Head of caudate nucleus (tissue), 42 donors: ENCODE measurements around the gene EXOC1L.

Source experiments
- DNase-seq, 42 donors: peaks; one replicate each; pipeline versions ENCODE4 v3.0.0 to v3.0.0-alpha.2; 2020 to 2021; ENCODE audit warnings: mixed read lengths in 7 of 42
- intact Hi-C: fragments of 100-400 bp; cut with DNase I; formaldehyde crosslinking; loops from one replicate; pipeline ENCODE4 v1.15.0; 2022

The EXOC1L gene, protein sequence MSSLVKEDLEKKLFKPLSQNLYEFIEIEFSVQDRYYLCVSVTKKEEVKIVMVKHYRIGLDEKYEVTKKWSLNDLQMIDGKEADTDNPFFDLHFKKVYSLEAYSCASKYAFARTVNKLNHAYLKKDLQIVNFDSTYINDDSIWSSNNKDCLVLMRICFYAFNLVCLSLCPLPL

DNA sequence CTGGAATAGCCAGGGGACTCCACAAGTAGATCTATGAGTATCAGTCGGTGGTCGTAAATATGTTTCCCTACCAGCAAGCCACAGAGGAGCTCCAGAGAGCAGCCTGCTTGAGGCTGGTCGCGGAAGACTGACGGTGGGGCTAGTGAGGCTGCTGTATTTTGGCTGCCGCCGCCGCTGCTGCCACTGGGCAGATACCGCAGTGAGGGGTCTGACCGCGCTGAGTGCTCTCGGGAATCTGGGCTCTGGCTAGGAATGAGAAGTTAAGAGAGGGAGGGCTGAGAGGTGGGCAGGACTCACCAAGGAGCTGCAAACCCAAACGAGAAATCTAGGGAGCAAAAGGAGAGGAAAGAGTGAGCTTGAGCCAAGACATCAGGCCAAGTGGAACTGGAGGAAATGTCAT is at the start of gene EXOC1L:
Gene EXOC1L (plus strand): TSS at position 157 of the 400 bp plus-strand sequence. CDS start 237 bp downstream, at position 394.
- intact Hi-C loops: no loop called here
- peak in 26 of 42 donors; percentile 2 to 47 (median 14) for DNase-seq

DNA sequence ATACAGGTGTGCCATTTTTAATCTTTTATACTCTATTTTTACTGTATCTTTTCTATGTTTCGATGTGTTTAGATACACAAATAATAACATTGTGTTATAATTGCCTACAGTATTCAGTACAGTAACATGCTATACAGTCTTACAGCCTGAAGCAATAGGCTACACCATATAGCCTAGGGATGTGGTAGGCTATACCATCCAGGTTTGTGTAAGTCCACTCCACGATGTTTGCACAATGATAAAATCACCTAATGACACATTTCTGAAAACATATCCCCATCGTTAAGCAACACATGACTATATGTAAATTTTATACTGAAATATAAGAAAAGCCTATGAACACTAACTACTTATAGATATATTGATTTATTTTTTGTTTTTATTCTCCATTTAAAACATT is 48.9 kb upstream of the EXOC1L start:
- no peak for DNase-seq
- intact Hi-C loops: no loop called here

DNA sequence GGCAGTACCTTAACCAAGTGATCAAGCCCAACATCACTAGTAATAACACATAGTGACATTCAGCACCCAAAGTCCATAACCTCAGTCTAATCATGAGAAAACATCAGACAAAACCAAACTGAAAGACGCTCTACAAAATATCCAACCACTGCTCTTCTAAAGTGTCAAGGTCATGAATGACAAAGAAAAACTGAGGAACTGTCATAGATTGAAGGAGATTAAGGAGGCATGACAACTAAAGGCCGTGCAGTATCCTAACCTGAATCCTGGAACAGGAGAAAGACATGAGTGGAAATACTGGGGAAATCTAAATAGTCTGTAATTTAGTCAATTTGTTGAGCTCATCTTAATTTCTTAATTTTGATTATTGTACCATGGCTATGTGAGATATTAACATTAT is 38.2 kb upstream of the EXOC1L start:
- intact Hi-C loops: no loop called here
- DNase-seq: no peak

DNA sequence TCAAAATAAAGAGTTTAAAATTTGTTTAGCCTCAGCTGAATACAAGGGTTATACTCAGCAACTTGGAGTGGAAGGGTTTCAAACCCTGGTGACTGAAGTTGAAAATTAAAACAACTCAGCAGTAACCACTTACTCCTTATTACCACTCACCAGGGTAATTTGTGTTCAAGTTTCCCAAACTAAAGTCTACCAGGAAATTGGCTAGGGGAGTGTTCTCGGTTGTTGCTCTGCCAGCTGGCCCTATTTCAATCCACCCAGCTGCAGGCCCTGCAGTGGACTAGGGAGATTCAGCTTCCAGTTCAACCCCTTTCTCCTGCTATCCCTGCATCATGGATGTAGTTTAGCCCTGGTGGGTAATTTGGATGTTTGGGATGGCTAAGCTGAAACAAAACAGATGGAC is 37.8 kb upstream of the EXOC1L start:
- intact Hi-C loops: no loop called here
- DNase-seq: no peak

DNA sequence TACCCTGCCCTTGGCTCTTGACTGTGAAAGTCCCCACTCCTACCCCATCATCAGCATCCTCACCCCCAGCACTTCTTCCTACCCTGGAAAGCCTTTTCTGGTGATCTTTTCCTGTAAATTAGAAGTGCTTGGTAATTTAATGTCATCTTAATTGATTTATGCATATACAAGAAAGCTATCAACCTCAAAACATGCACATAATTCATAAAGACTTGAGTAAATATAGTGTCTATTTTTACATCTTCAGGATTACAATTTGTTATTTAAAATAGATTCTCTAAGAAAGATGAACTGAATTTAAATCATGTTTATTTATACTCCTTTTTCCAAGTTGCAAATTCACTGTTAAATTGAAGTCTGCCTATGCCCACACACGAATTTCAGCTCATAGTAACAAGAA is 36.0 kb upstream of the EXOC1L start:
- intact Hi-C loops: no loop called here
- no peak for DNase-seq

DNA sequence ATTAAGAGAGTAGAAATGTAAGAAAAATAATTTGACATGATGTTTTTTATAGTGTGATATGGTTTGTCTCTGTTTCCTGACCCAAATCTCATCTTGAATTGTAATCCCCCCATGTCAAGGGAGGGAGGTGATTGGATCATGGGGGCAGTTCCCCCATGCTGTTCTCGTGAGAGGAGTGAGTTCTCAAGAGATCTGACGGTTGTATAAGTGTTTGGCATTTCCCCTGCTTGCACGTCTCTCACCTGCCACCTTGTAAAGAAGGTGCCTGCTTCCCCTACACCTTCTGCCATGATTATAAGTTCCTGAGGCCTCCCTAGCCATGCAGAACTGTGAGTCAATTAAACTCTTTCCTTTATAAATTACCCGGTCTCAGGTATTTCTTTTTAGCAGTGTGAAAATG is 34.8 kb upstream of the EXOC1L start:
- DNase-seq: no peak
- intact Hi-C loops: no loop called here

DNA sequence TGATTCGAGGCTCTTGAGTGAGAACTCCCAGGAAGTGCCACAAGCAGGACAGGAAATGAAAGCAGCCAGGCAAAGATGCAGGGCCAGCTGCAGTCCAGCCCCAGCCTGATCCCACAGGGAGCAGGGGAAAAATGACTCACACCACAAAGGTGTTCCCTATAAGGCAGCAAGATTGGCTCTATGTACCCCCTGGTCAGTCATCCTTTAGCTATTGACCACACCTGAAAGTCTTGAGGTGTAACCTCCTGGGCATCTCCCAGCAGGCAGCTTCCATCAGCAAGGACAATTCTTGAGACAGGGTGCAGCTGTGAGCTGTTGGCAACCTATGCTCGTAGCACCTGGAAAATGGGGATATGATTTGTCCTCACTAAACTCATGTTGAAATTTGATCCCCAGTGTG is 27.9 kb upstream of the EXOC1L start:
- intact Hi-C loops: no loop called here
- DNase-seq: no peak

DNA sequence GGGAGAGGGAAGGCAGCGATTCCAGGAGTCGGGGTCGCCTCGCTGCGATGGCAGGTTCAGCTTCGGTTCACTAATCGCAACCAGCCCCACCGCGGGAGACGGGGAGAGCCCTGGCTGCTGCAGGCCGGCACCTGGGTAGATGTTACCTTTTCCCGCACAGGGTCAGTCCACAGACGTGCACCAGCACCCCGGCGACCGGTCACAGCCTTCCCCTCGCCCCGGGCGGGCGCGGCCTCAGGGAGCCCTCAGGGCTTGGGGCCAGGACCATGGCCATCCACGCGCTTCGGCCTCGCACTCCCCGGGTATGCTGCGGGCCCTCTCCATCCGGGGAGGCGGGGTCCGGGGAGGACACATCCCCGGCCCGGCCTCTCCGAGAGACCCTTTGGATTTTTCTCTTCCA is 26.1 kb upstream of the EXOC1L start:
- intact Hi-C loops: no loop called here
- no peak for DNase-seq

DNA sequence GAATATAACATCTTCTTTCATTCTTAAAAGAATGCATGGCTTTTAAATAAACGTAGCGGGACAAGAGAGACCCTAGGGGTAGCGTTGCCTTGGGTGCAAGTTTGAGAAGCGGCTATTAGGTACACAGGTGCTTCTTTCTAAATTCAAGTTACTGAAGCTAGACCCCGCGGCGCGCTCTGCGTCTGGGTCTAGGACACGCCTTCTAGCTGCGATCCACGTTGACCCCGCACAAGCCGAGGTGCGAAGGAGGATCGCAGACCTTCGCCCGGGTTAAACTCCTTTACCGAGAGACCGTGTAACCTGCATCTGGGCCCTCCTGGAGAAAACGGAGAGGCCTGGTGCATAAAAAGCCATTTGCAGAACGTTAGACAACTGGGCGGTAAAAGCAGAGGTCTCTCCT is 25.5 kb upstream of the EXOC1L start:
- no peak for DNase-seq
- intact Hi-C loops: no loop called here

DNA sequence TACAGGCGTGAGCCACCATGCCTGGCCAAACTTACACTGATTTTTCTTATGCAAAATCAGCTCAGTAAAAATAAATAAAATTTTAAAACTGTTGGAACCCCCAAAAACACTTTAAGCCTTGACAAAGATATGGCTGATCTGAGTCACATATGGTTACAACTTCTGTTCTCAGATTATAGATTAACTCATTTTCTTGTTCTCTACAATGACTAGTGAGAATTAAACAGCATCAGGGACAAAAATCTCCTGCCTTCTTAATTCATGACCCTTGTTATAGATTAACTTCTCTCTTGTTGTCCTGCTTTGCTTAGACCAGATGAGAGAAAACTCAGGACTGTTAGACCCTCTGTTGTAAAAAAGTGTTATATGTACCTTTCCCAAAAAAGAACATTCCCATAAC is 24.2 kb upstream of the EXOC1L start:
- intact Hi-C loops: no loop called here

DNA sequence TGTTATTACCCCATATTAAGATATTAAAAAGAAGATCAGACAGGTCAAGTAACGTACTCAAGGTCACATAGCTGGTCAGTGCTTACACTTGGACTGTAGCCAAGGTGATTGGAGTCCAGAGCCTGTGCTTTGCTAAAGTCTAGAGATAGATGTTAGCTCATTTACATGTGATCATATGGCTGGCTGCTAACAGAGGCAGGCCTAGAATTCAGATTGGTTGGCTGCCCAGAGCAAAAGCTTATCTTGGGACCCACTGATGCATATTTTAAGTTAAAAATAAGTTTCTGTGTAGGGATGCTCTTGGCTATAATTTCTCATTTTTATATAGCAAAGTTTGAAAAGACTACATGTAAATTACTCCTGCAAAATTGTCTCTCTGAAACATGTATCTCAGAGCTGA is 18.1 kb upstream of the EXOC1L start:
- intact Hi-C loops: no loop called here
- no peak for DNase-seq

More for the DNA sequence above, 24.2 kb upstream of the EXOC1L start:
- DNase-seq: no peak

DNA sequence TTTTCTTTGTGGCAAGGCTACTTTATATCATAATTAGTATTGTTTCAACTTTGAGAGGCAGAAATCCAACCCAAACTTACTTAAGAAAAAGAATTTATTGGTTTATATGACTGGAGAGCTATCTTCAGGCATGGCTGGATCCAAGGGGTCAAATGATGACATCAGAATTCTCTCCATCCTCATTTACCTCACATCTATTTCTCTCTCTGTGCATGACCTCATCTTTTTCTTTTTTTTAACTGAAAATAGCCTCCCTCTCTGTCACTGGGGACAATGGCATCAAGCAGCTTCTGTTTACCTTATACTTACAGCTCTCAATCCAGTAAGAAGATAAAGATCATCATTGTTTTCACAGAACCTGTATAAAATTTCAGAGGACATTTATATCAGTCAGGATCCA is 12.0 kb upstream of the EXOC1L start:
- intact Hi-C loops: no loop called here
- no peak for DNase-seq

DNA sequence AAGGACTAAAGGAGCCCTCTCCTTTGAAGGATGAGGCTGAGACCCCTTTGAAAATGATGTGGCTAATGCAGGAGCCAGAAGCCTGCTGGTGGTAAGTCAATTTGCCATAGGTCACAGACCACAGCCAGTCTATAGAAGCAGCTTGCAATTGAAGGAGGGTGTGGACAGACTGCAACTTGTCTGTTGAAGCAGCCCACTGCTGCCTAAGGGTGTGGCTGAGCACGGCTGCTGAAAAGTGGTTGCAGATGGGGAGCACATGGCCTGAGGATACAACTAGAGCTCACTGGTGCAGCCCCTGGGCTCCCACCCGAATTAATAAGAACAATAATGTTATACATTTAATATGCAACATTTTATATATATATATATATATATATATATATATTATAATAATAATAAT is 11.4 kb upstream of the EXOC1L start:
- intact Hi-C loops: no loop called here
- DNase-seq: no peak

DNA sequence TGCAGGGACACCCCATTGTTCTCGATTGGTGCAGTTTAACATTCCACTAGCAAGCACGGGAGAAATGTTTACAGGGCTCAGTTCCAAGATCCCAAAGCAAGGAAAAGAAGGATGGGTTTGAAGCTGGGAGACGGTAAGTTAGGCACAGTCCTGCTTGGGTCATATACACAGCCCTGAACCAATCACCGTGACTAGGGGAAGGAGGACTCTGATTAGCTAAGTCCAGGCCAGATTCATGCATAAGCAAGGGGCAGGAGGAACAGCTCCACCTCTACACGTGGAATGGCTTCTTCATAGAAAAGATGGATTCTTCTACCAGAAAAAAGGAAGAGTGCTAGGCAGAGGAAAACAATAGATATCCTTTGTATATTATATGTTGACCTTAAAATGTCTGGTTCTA is 11.0 kb upstream of the EXOC1L start:
- DNase-seq: no peak
- intact Hi-C loops: no loop called here

DNA sequence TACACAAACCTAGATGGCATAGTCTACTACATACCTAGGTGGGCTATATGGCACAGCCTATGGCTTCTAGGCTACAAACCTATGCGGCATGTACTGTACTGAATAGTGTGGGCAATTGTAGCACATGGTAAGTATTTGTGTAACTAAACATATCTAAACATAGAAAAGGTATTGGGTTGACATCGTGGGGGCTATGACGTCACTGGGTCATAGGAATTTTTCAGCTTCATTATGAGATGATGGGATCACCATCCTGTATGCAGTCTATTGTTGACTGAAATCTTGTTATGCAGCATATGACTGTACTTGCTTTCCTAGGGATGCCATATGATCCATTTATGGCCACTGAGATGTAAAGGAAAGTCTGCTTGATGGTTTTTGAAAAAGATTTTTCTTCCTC is 1.9 kb upstream of the EXOC1L start:
- intact Hi-C loops: no loop called here

DNA sequence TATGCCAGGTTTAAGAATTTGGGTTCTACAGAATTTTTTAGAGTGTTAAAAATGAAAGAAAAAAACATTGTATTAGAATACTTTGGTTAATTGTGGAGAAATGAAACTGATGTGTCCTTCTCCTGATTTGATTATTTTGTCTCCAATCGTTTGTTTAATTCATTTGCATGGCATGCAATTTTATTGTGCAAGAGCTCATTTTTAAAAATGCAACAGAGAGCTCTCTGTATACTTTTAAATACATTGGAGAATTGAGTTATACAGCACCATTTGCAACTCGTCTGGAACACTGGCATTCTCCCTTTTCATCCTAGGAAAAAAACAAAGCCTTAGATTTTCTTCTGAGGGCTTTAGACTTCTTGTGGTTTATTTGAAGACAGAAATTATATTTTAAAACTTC is 689 bp downstream of the EXOC1L start:
- intact Hi-C loops: no loop called here
- no peak for DNase-seq

More for the DNA sequence above, 1.9 kb upstream of the EXOC1L start:
- DNase-seq: no peak

DNA sequence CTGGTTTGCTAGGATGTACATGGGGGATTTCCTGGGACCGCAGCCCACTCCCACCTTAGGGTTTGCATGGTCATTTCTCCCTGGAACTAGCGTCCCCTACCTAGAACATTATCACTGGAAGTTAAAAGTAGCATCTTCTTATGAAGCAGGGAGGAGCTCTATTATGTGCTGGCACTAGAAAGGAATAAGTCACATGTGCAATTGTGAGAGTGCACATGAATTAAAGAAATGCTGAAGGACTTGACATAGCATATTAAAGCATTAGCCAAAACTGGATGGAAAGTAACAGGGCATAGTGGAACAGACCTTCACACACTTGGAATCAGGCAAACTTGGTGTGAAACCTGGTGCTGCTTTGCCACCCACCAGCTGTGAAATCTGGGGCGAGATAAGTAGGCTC is 2.7 kb downstream of the EXOC1L start:
- intact Hi-C loops: no loop called here
- DNase-seq: no peak

DNA sequence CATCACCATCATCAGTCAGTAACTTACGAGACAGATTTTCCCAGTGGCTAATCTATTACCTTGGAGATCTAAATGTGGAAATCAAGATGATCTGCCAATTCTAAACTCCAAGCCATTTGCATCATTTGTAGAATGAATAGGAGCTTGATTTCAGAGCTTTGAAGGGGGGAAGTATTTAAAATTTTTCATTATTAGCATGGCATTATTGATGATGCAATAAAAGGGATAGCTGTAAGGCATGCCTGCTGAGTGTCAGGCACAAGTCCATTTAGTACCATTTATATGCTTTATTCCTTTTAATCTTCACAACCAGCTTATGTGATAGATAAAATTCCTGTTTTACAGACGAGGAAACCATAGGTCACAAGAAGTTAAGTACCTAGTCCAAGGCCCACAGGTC is 5.3 kb downstream of the EXOC1L start:
- intact Hi-C loops: no loop called here

DNA sequence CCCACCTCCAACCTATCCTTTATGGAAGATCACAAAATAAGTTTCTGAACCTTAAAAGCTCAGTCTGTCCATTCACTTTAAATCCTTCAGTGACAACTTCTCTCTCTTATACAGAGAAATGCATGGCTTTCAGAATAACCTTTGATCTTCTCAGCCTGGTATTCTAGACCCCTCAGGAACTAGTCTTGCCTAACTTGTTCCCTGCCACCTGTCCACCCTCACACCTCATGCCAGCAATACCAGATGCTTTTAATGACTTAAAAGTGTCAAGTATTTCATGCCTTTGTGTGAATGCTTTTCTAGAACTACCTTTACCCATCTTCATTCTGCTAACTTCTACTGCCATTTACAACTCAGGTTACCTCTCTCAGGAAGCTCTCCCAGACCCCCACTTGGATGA is 7.4 kb downstream of the EXOC1L start:
- intact Hi-C loops: no loop called here
- no peak for DNase-seq

More for the DNA sequence above, 5.3 kb downstream of the EXOC1L start:
- no peak for DNase-seq

DNA sequence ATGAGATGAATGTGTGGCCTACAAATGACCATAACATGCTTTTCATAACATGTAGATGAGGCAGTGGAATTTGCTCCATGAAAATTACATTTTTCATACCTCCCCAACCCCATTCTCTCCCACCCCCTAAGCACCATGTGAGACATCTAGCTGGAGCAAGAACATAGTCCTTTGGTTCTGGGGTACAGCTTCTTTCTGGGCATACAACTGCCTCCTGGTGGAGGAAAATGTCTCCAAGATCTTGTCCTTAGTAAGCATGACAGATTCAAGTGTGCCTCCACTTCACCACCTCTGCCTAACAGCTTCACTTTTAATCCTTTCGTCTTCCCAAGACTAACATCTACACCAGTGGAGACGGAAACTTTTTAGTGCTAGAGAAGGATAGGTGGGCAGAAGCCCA is 8.0 kb downstream of the EXOC1L start:
- intact Hi-C loops: no loop called here
- DNase-seq: no peak

DNA sequence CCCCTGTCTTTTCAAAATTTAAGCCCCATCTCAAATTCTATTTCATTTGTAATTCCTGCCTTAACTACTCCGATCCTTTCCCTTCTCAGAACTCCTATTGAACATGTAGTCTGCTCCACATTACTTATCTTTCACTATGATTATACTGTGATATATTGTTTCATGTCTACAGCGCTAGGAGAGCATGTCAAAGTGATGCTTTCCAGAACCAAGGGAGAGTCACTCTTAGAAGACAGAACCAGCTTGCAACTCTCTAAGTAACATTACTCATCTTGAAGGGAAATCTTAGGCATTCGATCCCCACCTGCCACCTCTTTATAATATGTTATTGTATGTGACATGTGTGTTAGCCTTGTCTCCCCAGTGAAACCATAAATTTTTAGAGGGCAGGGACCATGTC is 10.5 kb downstream of the EXOC1L start:
- no peak for DNase-seq
- intact Hi-C loops: no loop called here

DNA sequence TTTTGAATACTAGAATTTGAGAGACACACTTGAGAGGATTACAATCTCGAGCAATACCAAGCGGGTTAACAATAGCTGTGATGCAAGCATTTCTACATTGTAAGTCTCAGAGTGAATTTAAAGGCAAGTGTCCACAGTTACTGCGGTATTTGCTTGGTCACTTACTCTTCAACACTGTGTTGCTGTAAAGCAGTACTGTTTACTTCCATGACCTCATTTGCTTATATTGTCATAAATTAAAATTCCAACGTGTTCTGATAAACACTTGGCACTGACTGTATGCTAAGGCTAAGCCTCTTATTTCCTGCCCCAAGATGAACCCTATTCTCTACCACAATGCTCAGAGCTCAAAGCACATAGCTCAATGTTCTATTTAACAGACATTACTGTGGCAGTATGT is 11.1 kb downstream of the EXOC1L start:
- DNase-seq: no peak
- intact Hi-C loops: no loop called here
